Mesodermal cell (in vitro differentiated cells): ENCODE measurements around the gene HOXC5.
"Not testable (repeated sequence)": the region's sequence is repeated elsewhere in the genome, so short reads cannot be mapped to it uniquely, and the experiment has no call there.

ENCODE experiments used
- H3K27ac ChIP-seq: 2 replicates; pipeline ENCODE4 v1.7.0; 2013; ENCODE audit warnings: mild to moderate bottlenecking, low read depth, low read length, moderate library complexity; ENCODE audit not compliant: severe bottlenecking
- H3K36me3 ChIP-seq: 2 replicates; pipeline ENCODE4 v1.7.1; 2013; ENCODE audit warnings: mild to moderate bottlenecking, low read length, moderate library complexity; ENCODE audit not compliant: control insufficient read depth, insufficient read depth
- H3K4me1 ChIP-seq: one replicate; pipeline ENCODE4 v1.7.1; 2013; ENCODE audit warnings: mild to moderate bottlenecking, low read length; ENCODE audit not compliant: insufficient read depth, control insufficient read depth, poor library complexity, severe bottlenecking
- H3K4me3 ChIP-seq: 2 replicates; pipeline ENCODE4 v1.7.0; 2013; ENCODE audit warnings: low read length, control low read depth, mild to moderate bottlenecking; ENCODE audit not compliant: insufficient read depth, poor library complexity, severe bottlenecking; ENCODE audit errors: extremely low read depth
- H3K9me3 ChIP-seq: 2 replicates; pipeline ENCODE4 v1.7.1; 2013; ENCODE audit warnings: mild to moderate bottlenecking, low read length, moderate library complexity; ENCODE audit not compliant: control insufficient read depth
- WGBS, 2 experiments: methylation state at CpG; one replicate each; pipeline ENCODE4 v1.1.5; 2013; ENCODE audit warnings: missing lambda C conversion rate in 2 of 2; ENCODE audit not compliant: insufficient coverage in 2 of 2; 5-methylcytosine and 5-hydroxymethylcytosine counted together

The HOXC5 gene

GRCh38 chr12:54068418-54069070 is 35.7 kb downstream of the HOXC5 start:
- WGBS, 2 experiments, result 82 to 90% methylated on average over 2 to 3 of the region's 4 CpGs

GRCh38 chr12:54071942-54072341 is 39.1 kb downstream of the HOXC5 start:
- Histone ChIP-seq H3K27ac (no peak overlapping the region), H3K4me3 (no peak overlapping the region), H3K4me1 (no peaks in the 10 kb centered on the region), H3K9me3 (no peaks in the 10 kb centered on the region), H3K36me3 (no peaks in the 10 kb centered on the region)
- no CpG with 5 or more reads among the region's 1 CpG for WGBS, 2 experiments

More at GRCh38 chr12:54068418-54069070, 35.7 kb downstream of the HOXC5 start:
- H3K9me3 ChIP-seq, result no peaks in the 10 kb centered on the region
- no peak overlapping the region for H3K4me3 ChIP-seq
- H3K4me1 ChIP-seq, result no peaks in the 10 kb centered on the region
- H3K27ac ChIP-seq, result no peak overlapping the region
- no peaks in the 10 kb centered on the region for H3K36me3 ChIP-seq

- H3K4me1 ChIP-seq, result no peaks in the 10 kb centered on the region
- no peak overlapping the region for H3K27ac ChIP-seq
- 83 to 84% methylated on average over 3 of the region's 6 CpGs for WGBS, 2 experiments
- H3K9me3 ChIP-seq, result no peaks in the 10 kb centered on the region
- H3K36me3 ChIP-seq, result no peaks in the 10 kb centered on the region
- no peak overlapping the region for H3K4me3 ChIP-seq
These were observed 41.5 kb downstream of the HOXC5 start for GRCh38 chr12:54074308-54074707.

- H3K27ac ChIP-seq, result no peak overlapping the region
These were observed 42.6 kb downstream of the HOXC5 start for GRCh38 chr12:54075409-54075808.

GRCh38 chr12:54075974-54076373 is 43.1 kb downstream of the HOXC5 start:
- Histone ChIP-seq H3K4me3 (no peak overlapping the region), H3K27ac (no peak overlapping the region), H3K4me1 (no peaks in the 10 kb centered on the region), H3K36me3 (no peaks in the 10 kb centered on the region), H3K9me3 (no peaks in the 10 kb centered on the region)

More at GRCh38 chr12:54075409-54075808, 42.6 kb downstream of the HOXC5 start:
- Histone ChIP-seq H3K36me3 (no peaks in the 10 kb centered on the region), H3K9me3 (no peaks in the 10 kb centered on the region), H3K4me3 (no peak overlapping the region), H3K4me1 (no peaks in the 10 kb centered on the region)
- WGBS, 2 experiments, result 25% methylated on average over 5 of the region's 6 CpGs

- H3K4me3 ChIP-seq, H3K36me3 ChIP-seq, H3K27ac ChIP-seq, H3K4me1 ChIP-seq, H3K9me3 ChIP-seq: not testable (repeated sequence)
- 45 to 57% methylated on average over 4 to 9 of the region's 10 CpGs for WGBS, 2 experiments
These were observed 45.0 kb downstream of the HOXC5 start for GRCh38 chr12:54077843-54078242.

- not testable (repeated sequence) for H3K4me3 ChIP-seq, H3K36me3 ChIP-seq, H3K27ac ChIP-seq, H3K9me3 ChIP-seq, H3K4me1 ChIP-seq
- WGBS, 2 experiments, result 4 to 5% methylated on average over 5 to 8 of the region's 9 CpGs
These were observed 46.3 kb downstream of the HOXC5 start for GRCh38 chr12:54079115-54079514.

- not testable (repeated sequence) for H3K9me3 ChIP-seq, H3K4me1 ChIP-seq, H3K4me3 ChIP-seq, H3K27ac ChIP-seq, H3K36me3 ChIP-seq
- WGBS, 2 experiments, result 8 to 9% methylated on average over 9 to 17 of the region's 19 CpGs
These were observed 47.4 kb downstream of the HOXC5 start for GRCh38 chr12:54080008-54080924.

- H3K9me3 ChIP-seq, H3K4me3 ChIP-seq, H3K4me1 ChIP-seq, H3K27ac ChIP-seq, H3K36me3 ChIP-seq: not testable (repeated sequence)
- 0 to 7% methylated on average over 2 to 3 of the region's 16 CpGs for WGBS, 2 experiments
These were observed 48.2 kb downstream of the HOXC5 start for GRCh38 chr12:54081053-54081514.

GRCh38 chr12:54081581-54082396 is 48.9 kb downstream of the HOXC5 start:
- not testable (repeated sequence) for H3K36me3 ChIP-seq, H3K27ac ChIP-seq, H3K9me3 ChIP-seq, H3K4me1 ChIP-seq, H3K4me3 ChIP-seq
- WGBS, 2 experiments, result 1 to 3% methylated on average over 24 to 27 of the region's 35 CpGs
